ENCODE results near the gene LKAAEAR1. TPM values are rescaled to one million over a fixed set of nuclear protein-coding genes. Genes with fewer than 3 reads are reported as not detected.

The LKAAEAR1 gene
- total RNA-seq, 2 donors from 2014 or later: not detected

- TF ChIP-seq, protein P1, sequence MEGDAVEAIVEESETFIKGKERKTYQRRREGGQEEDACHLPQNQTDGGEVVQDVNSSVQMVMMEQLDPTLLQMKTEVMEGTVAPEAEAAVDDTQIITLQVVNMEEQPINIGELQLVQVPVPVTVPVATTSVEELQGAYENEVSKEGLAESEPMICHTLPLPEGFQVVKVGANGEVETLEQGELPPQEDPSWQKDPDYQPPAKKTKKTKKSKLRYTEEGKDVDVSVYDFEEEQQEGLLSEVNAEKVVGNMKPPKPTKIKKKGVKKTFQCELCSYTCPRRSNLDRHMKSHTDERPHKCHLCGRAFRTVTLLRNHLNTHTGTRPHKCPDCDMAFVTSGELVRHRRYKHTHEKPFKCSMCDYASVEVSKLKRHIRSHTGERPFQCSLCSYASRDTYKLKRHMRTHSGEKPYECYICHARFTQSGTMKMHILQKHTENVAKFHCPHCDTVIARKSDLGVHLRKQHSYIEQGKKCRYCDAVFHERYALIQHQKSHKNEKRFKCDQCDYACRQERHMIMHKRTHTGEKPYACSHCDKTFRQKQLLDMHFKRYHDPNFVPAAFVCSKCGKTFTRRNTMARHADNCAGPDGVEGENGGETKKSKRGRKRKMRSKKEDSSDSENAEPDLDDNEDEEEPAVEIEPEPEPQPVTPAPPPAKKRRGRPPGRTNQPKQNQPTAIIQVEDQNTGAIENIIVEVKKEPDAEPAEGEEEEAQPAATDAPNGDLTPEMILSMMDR (conservative IDR thresholded peaks at IDR 0.05): no peak
- Histone ChIP-seq H3K36me3 (ENCODE audit: control insufficient read depth, insufficient read depth, low read length) (no peaks in the 10 kb centered on the region), H3K4me3 (ENCODE audit: low read length) (no peak overlapping the region), H3K27ac (ENCODE audit: low read depth, low read length) (no peak overlapping the region), H3K27me3 (ENCODE audit: control insufficient read depth, insufficient read depth, low read length, poor library complexity, severe bottlenecking) (peaks cover 16% of the 10 kb centered on the region), H3K4me1 (ENCODE audit: control insufficient read depth, insufficient read depth, low read length) (no peaks in the 10 kb centered on the region), H3K9ac (ENCODE audit: extremely low read depth, low read length, poor library complexity, severe bottlenecking) (no peak overlapping the region), H3K9me3 (ENCODE audit: control insufficient read depth, low read length) (no peaks in the 10 kb centered on the region)
- WGBS, 2 experiments (ENCODE audit: insufficient coverage in 1 of 2, insufficient read length in 1 of 2): 71 to 80% methylated on average over 4 to 6 of the region's 6 CpGs
- peaks cover 7% of the 10 kb centered on the region for H3K36me3 Mint-ChIP-seq (ENCODE audit: low read depth)
- H3K4me3 Mint-ChIP-seq: no peak overlapping the region
- H3K4me1 Mint-ChIP-seq: no peaks in the 10 kb centered on the region
- peaks cover 2% of the 10 kb centered on the region for H3K9me3 Mint-ChIP-seq
- peaks cover 13% of the 10 kb centered on the region for H3K27me3 Mint-ChIP-seq (ENCODE audit: insufficient read depth)
- no peak for DNase-seq
- H3K27ac Mint-ChIP-seq: no peak overlapping the region
Measured at GRCh38 chr20:64096535-64096934, 12.3 kb upstream of the LKAAEAR1 start.

DNA sequence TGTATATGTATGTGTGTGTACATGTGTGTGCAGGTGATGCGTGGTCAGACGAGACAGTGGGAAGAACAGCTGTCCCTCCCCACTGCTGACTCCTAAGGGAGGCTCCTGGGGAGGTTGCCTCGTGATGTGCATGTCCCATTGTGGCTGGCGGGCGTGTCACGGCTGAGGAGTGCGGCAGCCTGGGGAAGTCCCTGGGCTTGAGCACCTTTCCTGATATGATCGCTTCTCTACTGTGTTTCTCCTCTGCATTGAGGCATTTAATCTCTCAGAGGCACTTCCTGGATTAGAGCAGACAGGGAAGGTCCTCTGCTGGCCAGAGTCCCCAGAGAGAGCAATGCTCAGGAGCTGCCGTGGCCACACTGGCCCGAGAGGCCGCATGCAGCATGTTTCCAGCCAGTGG lies 11.7 kb upstream of the LKAAEAR1 start:
- TF ChIP-seq, protein P1 (conservative IDR thresholded peaks at IDR 0.05): no peak
- H3K36me3 Mint-ChIP-seq (ENCODE audit: low read depth): peaks cover 7% of the 10 kb centered on the region
- H3K27me3 Mint-ChIP-seq (ENCODE audit: insufficient read depth): peaks cover 6% of the 10 kb centered on the region
- peaks cover 10% of the 10 kb centered on the region for H3K27me3 ChIP-seq (ENCODE audit: control insufficient read depth, insufficient read depth, low read length, poor library complexity, severe bottlenecking)
- no peaks in the 10 kb centered on the region for H3K4me1 ChIP-seq (ENCODE audit: control insufficient read depth, insufficient read depth, low read length)
- H3K9ac ChIP-seq (ENCODE audit: extremely low read depth, low read length, poor library complexity, severe bottlenecking): no peak overlapping the region
- no peak for DNase-seq
- no peak overlapping the region for H3K4me3 ChIP-seq (ENCODE audit: low read length)
- H3K27ac ChIP-seq (ENCODE audit: low read depth, low read length): no peak overlapping the region
- peaks cover 2% of the 10 kb centered on the region for H3K9me3 Mint-ChIP-seq
- 90% methylated on average over 9 to 11 of the region's 11 CpGs for WGBS, 2 experiments (ENCODE audit: insufficient coverage in 1 of 2, insufficient read length in 1 of 2)
- no peak overlapping the region for H3K27ac Mint-ChIP-seq
- no peak overlapping the region for H3K4me3 Mint-ChIP-seq
- no peaks in the 10 kb centered on the region for H3K4me1 Mint-ChIP-seq
- no peaks in the 10 kb centered on the region for H3K36me3 ChIP-seq (ENCODE audit: control insufficient read depth, insufficient read depth, low read length)
- H3K9me3 ChIP-seq (ENCODE audit: control insufficient read depth, low read length): no peaks in the 10 kb centered on the region

DNA sequence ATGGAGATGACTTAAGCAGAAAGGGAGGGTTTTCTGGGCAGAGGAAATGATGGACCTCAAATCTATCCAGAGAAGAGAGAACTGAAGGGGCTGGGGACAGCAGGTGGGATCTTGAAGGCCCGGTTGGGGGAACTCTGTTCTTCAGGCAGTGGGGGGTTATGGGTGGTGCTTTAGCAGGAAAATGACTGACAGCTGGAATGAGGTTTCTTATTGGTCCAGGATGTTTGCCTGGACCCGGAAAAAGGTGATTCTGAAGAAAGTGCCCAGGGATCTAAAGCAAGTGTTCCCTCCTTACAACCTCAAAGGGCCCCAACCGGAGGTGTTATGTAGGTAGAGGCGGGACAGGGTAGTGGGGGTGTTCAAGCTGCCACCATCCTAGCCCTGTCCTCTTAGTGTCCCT lies 11.3 kb upstream of the LKAAEAR1 start:
- no peak overlapping the region for H3K4me3 ChIP-seq (ENCODE audit: low read length)
- no peak overlapping the region for H3K9ac ChIP-seq (ENCODE audit: extremely low read depth, low read length, poor library complexity, severe bottlenecking)
- H3K9me3 ChIP-seq (ENCODE audit: control insufficient read depth, low read length): no peaks in the 10 kb centered on the region
- H3K27me3 ChIP-seq (ENCODE audit: control insufficient read depth, insufficient read depth, low read length, poor library complexity, severe bottlenecking): peaks cover 5% of the 10 kb centered on the region
- Mint-ChIP-seq H3K4me1 (no peaks in the 10 kb centered on the region), H3K27me3 (ENCODE audit: insufficient read depth) (peaks cover 2% of the 10 kb centered on the region), H3K36me3 (ENCODE audit: low read depth) (peaks cover 7% of the 10 kb centered on the region), H3K9me3 (peaks cover 2% of the 10 kb centered on the region), H3K4me3 (no peak overlapping the region), H3K27ac (no peak overlapping the region)
- no peak for DNase-seq
- H3K36me3 ChIP-seq (ENCODE audit: control insufficient read depth, insufficient read depth, low read length): no peaks in the 10 kb centered on the region
- H3K4me1 ChIP-seq (ENCODE audit: control insufficient read depth, insufficient read depth, low read length): no peaks in the 10 kb centered on the region
- TF ChIP-seq, protein P1 (conservative IDR thresholded peaks at IDR 0.05): no peak
- H3K27ac ChIP-seq (ENCODE audit: low read depth, low read length): no peak overlapping the region
- WGBS, 2 experiments (ENCODE audit: insufficient coverage in 1 of 2, insufficient read length in 1 of 2): 78 to 92% methylated on average over 3 to 4 of the region's 4 CpGs
